Kidney (tissue), 14 donors: ENCODE results near the gene ANKDD1A. TPM values are rescaled to one million over a fixed set of nuclear protein-coding genes. Genes with fewer than 3 reads are reported as not detected.

Experiments
- DNase-seq, 5 donors: peaks; one replicate each; pipeline ENCODE4 v3.0.0-alpha.2; 2013 to 2020
- FAIRE-seq: peaks from 2 replicates; lab custom pipeline; 2012; peaks lifted over from hg19 to GRCh38; lab: Jason Lieb, UNC
- H3K27ac ChIP-seq, 2 donors: one replicate each; pipeline ENCODE4 v1.7.0; 2013; ENCODE audit warnings: low read depth in 2 of 2, low read length in 2 of 2, inconsistent platforms in 1 of 2
- H3K27me3 ChIP-seq: one replicate; pipeline ENCODE4 v1.7.1; 2013; ENCODE audit warnings: low read length, inconsistent platforms; ENCODE audit not compliant: control insufficient read depth, insufficient read depth
- H3K36me3 ChIP-seq, 3 donors: one replicate each; pipeline versions ENCODE4 v1.7.0 to v1.7.1; 2013; ENCODE audit warnings: low read length in 3 of 3, control low read depth in 1 of 3, inconsistent platforms in 1 of 3; ENCODE audit not compliant: insufficient read depth in 3 of 3, control insufficient read depth in 2 of 3
- H3K4me1 ChIP-seq, 3 donors: one replicate each; pipeline versions ENCODE4 v1.7.0 to v1.7.1; 2013; ENCODE audit warnings: low read length in 3 of 3, inconsistent platforms in 1 of 3, low read depth in 1 of 3; ENCODE audit not compliant: control insufficient read depth in 2 of 3, insufficient read depth in 2 of 3
- H3K4me3 ChIP-seq, 3 donors: one replicate each; pipeline versions ENCODE4 v1.7.0 to v1.8.1; 2013; ENCODE audit warnings: low read length in 3 of 3, control low read depth in 1 of 3, inconsistent platforms in 1 of 3
- H3K9ac ChIP-seq, 3 donors: one replicate each; pipeline versions ENCODE4 v1.7.0 to v1.7.1; 2013; ENCODE audit warnings: low read length in 3 of 3, control low read depth in 1 of 3, inconsistent platforms in 1 of 3
- H3K9me3 ChIP-seq, 3 donors: one replicate each; pipeline versions ENCODE4 v1.7.0 to v1.7.1; 2013; ENCODE audit warnings: low read length in 3 of 3, control low read depth in 1 of 3, inconsistent platforms in 1 of 3; ENCODE audit not compliant: control insufficient read depth in 2 of 3, insufficient read depth in 1 of 3
- CTCF ChIP-seq: IDR thresholded peaks from 3 replicates; pipeline ENCODE4 v1.5.1; 2012; ENCODE audit warnings: mild to moderate bottlenecking, moderate library complexity, borderline replicate concordance; ENCODE audit not compliant: insufficient read depth; ENCODE audit errors: extremely low read depth
- intact Hi-C: fragments of 100-400 bp; cut with DNase I; formaldehyde crosslinking; loops from one replicate; pipeline ENCODE4 v1.11.1; 2022
- polyA plus RNA-seq: library from polyadenylated mRNA; stranded (reverse); fragments of 350-450 nt; fragmentation: Illumina TruSeq; extraction: RNeasy Lipid Tissue Mini Kit (QIAGEN cat#74804); gene quantifications from one replicate; pipeline ENCODE4 v1.2.3, GENCODE V29; 2014; ENCODE audit warnings: low read depth, low replicate concordance; ENCODE audit not compliant: insufficient read depth
- total RNA-seq: library from RNA; stranded (reverse); fragmentation: NEBNext Ultra II Directional; extraction: Animal tissue kit (Norgen Biotek cat#: 25700); gene quantifications from one replicate; pipeline ENCODE4 v1.2.1, GENCODE V29; 2021
- donor health status: control.
- donor health status: control.
- donor health status: control.
- donor health status: control.
- donor health status: control.
- donor health status: DM: yes; HTN: yes; CAD: no.
- donor health status: Normal renal cell carcinoma (clear cell type).

The ANKDD1A gene
- total and polyA plus RNA-seq, 2 donors from 2014 or later, result 1.9 to 8.0 TPM

DNA sequence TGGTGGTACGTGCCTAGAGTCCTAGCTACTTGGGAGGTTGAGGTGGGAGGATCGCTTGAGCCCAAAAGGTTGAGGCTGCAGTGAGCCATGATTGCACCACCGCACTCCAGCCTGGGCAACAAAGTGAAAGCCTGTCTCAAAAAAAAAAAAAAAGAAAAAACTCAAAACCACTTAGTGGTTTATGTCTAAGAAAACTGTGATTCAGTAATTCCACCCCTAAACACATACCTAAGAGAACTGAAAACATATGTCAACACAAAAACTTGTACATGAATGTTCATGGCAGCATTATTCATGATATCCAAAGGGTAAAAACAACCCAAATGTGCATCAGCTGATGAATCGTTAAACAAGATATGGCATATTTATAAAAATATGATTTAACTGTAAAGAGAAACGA is 63.7 kb downstream of the ANKDD1A start:
- no peak overlapping the region for H3K9ac ChIP-seq
- no peaks in the 10 kb centered on the region for H3K9me3 ChIP-seq
- intact Hi-C loops, result no loop called here
- no peak for TF ChIP-seq CTCF
- DNase-seq, result no peak
- no peaks in the 10 kb centered on the region for H3K4me1 ChIP-seq
- FAIRE-seq, result no peak
- H3K27me3 ChIP-seq, result no peaks in the 10 kb centered on the region
- peaks cover 4 to 39% (median 22%) of the 10 kb centered on the region in 3 donors for H3K36me3 ChIP-seq
- no peak overlapping the region for H3K4me3 ChIP-seq
- no peak overlapping the region for H3K27ac ChIP-seq

- intact Hi-C loops, result no loop called here
- DNase-seq (peak in 1 of 5 donors; percentile 11), FAIRE-seq (no peak)
- Histone ChIP-seq H3K27ac (no peak overlapping the region), H3K4me1 (no peaks in the 10 kb centered on the region), H3K9ac (no peak overlapping the region), H3K4me3 (no peak overlapping the region), H3K9me3 (no peaks in the 10 kb centered on the region), H3K36me3 (peaks cover 4 to 29% (median 14%) of the 10 kb centered on the region in 3 donors), H3K27me3 (no peaks in the 10 kb centered on the region)
- no peak for TF ChIP-seq CTCF
These were observed 67.6 kb downstream of the ANKDD1A start for GRCh38 chr15:64979252-64979710.

GRCh38 chr15:64981812-64982431 is 70.2 kb downstream of the ANKDD1A start:
- DNase-seq, result no peak
- no peak for TF ChIP-seq CTCF
- intact Hi-C loops, result no loop called here

More at GRCh38 chr15:64981812-64982431, 70.2 kb downstream of the ANKDD1A start:
- H3K36me3 ChIP-seq, result peaks cover 4 to 19% (median 10%) of the 10 kb centered on the region in 3 donors
- no peaks in the 10 kb centered on the region for H3K4me1 ChIP-seq
- H3K27me3 ChIP-seq, result no peaks in the 10 kb centered on the region
- no peak overlapping the region for H3K9ac ChIP-seq
- no peak overlapping the region for H3K4me3 ChIP-seq
- no peak overlapping the region for H3K27ac ChIP-seq
- no peaks in the 10 kb centered on the region for H3K9me3 ChIP-seq
- no peak for FAIRE-seq
